Peyer's patch (tissue), 4 donors: ENCODE measurements around the gene YTHDC1.

Experiments
- CTCF ChIP-seq, 6 experiments: fragments of 450-650 bp in 4 of 6; fragments of 200-600 bp in 2 of 6; sonication (generic) in 1 of 6; IDR thresholded peaks; one replicate each; pipeline ENCODE4 v1.5.1; 2017 to 2019; ENCODE audit warnings: antibody characterized with exemption in 6 of 6, mild to moderate bottlenecking in 3 of 6, moderate library complexity in 1 of 6
- POLR2A ChIP-seq, 2 donors: fragments of 450-650 bp; IDR thresholded peaks; one replicate each; pipeline ENCODE4 v1.5.1; 2017; ENCODE audit warnings: antibody characterized with exemption in 2 of 2, mild to moderate bottlenecking in 2 of 2, moderate library complexity in 2 of 2

- TF ChIP-seq CTCF (IDR thresholded peaks at IDR 0.05) (no peak), POLR2A (IDR thresholded peaks at IDR 0.05) (no peak)
Measured at GRCh38 chr4:68368691-68369131, 18.8 kb upstream of the YTHDC1 start.
